GM21423 (cell line): ENCODE results near the gene MSX2.

Experiments
- ATAC-seq: cut with Tn5 transposase; IDR thresholded peaks from one replicate; pipeline ENCODE4 v1.9.1; 2021; ENCODE audit warnings: mild to moderate bottlenecking, moderate library complexity; ENCODE audit not compliant: unreplicated experiment

The MSX2 gene

DNA sequence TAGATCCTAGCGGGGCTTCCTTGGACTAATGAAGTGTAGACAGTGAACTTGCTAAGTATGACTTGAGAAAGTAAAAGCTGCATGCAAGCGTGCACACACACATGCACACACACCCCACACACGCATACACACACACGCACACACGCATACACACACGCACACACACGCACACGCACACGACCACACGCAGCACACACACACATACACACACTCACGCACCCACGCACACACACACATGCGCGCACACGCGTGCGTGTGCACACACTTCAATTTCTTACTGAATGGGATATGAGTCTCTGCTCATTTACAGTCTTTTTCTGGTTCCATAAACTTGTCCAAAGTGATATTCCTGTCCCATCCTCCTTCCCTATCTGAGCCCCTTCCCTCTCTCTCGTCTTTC is 41.2 kb downstream of the MSX2 start:
- no peak for ATAC-seq

- no peak for ATAC-seq
Measured at GRCh38 chr5:174767670-174768069, 43.3 kb downstream of the MSX2 start.

GRCh38 chr5:174769005-174769404 is 44.6 kb downstream of the MSX2 start:
- ATAC-seq, result no peak

DNA sequence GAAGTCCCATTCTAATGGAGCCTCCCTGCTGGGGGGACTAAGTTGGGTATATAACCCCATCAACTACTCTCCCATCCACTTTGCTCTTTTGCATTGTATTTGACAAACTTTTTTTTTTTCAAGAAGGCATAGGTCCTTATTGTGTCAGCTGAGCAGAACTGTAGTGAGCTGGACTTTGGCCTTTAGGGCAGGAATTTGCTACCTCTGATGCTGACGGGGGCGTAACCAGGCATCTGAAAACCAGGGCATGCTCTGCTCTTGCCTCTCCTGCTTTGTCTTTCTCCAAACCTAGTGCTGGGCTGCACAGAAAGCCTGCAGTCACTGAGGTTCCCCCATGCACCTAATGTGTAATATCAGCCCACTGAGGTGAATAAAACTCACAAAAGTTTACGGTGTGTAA is 49.0 kb downstream of the MSX2 start:
- ATAC-seq, result no peak

- ATAC-seq, result no peak
Measured at GRCh38 chr5:174775081-174775480, 50.7 kb downstream of the MSX2 start.

DNA sequence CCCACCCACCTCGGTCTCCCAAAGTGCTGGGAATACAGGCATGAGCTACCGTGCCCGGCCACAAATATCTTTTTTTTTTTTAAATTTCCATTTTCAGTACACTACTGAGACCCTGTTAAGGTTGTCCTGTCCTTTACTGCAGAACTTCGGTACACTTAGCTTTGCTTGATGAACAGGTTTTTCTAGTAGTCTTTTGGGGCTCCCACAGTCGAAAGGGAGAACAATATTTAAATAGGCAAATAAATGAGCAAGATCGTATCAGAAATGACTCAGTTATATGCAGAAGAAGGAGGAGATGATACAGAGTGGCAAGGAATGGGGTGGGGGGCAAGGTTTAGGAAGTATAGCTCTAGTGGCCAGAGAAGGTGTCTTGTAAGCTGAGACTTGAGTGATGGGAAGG is 52.7 kb downstream of the MSX2 start:
- no peak for ATAC-seq

- no peak for ATAC-seq
Measured at GRCh38 chr5:174777583-174777982, 53.2 kb downstream of the MSX2 start.
